Measurements from ENCODE around the gene BPIFA1.

DNA sequence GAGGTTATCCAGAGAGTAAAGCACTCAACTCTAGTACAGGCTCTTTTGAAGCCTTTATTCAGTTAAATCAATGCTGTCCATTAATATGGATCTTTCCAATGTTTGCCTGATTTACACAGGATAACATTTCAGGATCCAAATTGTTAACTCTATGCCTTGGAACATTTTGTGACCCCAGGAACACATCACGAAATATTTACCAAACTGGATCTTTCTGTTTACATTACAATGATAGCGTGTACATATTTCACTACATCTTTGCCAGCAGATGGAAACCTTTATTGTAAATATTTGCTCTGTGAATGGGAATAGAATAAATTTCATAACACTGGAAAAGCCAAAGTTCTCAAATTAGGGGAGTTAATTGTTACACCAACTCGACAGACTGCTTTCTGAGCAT, 44.3 kb upstream of the BPIFA1 start:
- TF ChIP-seq, protein P1, sequence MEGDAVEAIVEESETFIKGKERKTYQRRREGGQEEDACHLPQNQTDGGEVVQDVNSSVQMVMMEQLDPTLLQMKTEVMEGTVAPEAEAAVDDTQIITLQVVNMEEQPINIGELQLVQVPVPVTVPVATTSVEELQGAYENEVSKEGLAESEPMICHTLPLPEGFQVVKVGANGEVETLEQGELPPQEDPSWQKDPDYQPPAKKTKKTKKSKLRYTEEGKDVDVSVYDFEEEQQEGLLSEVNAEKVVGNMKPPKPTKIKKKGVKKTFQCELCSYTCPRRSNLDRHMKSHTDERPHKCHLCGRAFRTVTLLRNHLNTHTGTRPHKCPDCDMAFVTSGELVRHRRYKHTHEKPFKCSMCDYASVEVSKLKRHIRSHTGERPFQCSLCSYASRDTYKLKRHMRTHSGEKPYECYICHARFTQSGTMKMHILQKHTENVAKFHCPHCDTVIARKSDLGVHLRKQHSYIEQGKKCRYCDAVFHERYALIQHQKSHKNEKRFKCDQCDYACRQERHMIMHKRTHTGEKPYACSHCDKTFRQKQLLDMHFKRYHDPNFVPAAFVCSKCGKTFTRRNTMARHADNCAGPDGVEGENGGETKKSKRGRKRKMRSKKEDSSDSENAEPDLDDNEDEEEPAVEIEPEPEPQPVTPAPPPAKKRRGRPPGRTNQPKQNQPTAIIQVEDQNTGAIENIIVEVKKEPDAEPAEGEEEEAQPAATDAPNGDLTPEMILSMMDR (IDR thresholded peaks at IDR 0.05) = no peak
- TF ChIP-seq POLR2A (IDR thresholded peaks at IDR 0.05) = no peak
